H1 (cell line): ENCODE results near the gene FAM120B. TPM values are rescaled to one million over a fixed set of nuclear protein-coding genes. Genes with fewer than 3 reads are reported as not detected.

Experiments
- CHD2 ChIP-seq: IDR thresholded peaks from 2 replicates; pipeline ENCODE4 v1.6.1; 2012; ENCODE audit warnings: low read length, improper control_type of control experiment
- MAFK ChIP-seq: IDR thresholded peaks from 2 replicates; pipeline ENCODE4 v1.6.1; 2012; ENCODE audit warnings: low read depth, mild to moderate bottlenecking, improper control_type of control experiment, low read length
- POU5F1 ChIP-seq: IDR thresholded peaks from 2 replicates; pipeline ENCODE4 v1.6.1; 2011; ENCODE audit warnings: low read depth, mild to moderate bottlenecking, low read length, moderate library complexity
- TAF7 ChIP-seq: optimal IDR thresholded peaks from 2 replicates; pipeline ENCODE3; 2011; ENCODE audit warnings: low read depth, mild to moderate bottlenecking, inconsistent platforms, low read length, moderate library complexity, borderline replicate concordance
- YY1 ChIP-seq: IDR thresholded peaks from 2 replicates; pipeline ENCODE4 v1.6.1; 2011; ENCODE audit warnings: low read depth, mild to moderate bottlenecking, low read length
- polyA plus RNA-seq, 7 experiments: library from polyadenylated mRNA; depleted of rRNA in 3 of 7; stranded (reverse) in 5 of 7; unstranded in 2 of 7; fragments of >200 nt in 5 of 7; fragments of 200-250 nt in 2 of 7; gene quantifications; 1 replicate in 5 of 7; 2 replicates in 1 of 7; 4 replicates in 1 of 7; pipeline versions ENCODE4 v1.2.1 to v1.2.3, GENCODE V29; 2011 to 2013; ENCODE audit warnings: missing spikeins in 2 of 7, mixed read lengths in 2 of 7
- total RNA-seq: library from RNA; stranded (reverse); fragmentation: NEBNext Ultra II Directional; extraction: Animal tissue kit (Norgen Biotek cat#: 25700); gene quantifications from 2 replicates; pipeline ENCODE4 v1.2.1, GENCODE V29; 2021
- TF ChIP-seq, protein P1 (sequence below): fragments of 300-600 bp; sonication (generic); IDR thresholded peaks from 2 replicates; pipeline ENCODE4 v1.7.1; 2012; ENCODE audit warnings: low read length, moderate library complexity, mild to moderate bottlenecking, inconsistent platforms; ENCODE audit not compliant: insufficient replicate concordance

FAM120B gene
- total and polyA plus RNA-seq, 2 of the 8 experiments (the other 6 are each of a cell fraction or from before 2014, with no cell fraction given), result 5.1 to 12.5 TPM

- TF ChIP-seq TAF7, result no peak
- no peak for TF ChIP-seq CHD2
- no peak for TF ChIP-seq POU5F1
- no peak for TF ChIP-seq YY1
- TF ChIP-seq, protein P1, sequence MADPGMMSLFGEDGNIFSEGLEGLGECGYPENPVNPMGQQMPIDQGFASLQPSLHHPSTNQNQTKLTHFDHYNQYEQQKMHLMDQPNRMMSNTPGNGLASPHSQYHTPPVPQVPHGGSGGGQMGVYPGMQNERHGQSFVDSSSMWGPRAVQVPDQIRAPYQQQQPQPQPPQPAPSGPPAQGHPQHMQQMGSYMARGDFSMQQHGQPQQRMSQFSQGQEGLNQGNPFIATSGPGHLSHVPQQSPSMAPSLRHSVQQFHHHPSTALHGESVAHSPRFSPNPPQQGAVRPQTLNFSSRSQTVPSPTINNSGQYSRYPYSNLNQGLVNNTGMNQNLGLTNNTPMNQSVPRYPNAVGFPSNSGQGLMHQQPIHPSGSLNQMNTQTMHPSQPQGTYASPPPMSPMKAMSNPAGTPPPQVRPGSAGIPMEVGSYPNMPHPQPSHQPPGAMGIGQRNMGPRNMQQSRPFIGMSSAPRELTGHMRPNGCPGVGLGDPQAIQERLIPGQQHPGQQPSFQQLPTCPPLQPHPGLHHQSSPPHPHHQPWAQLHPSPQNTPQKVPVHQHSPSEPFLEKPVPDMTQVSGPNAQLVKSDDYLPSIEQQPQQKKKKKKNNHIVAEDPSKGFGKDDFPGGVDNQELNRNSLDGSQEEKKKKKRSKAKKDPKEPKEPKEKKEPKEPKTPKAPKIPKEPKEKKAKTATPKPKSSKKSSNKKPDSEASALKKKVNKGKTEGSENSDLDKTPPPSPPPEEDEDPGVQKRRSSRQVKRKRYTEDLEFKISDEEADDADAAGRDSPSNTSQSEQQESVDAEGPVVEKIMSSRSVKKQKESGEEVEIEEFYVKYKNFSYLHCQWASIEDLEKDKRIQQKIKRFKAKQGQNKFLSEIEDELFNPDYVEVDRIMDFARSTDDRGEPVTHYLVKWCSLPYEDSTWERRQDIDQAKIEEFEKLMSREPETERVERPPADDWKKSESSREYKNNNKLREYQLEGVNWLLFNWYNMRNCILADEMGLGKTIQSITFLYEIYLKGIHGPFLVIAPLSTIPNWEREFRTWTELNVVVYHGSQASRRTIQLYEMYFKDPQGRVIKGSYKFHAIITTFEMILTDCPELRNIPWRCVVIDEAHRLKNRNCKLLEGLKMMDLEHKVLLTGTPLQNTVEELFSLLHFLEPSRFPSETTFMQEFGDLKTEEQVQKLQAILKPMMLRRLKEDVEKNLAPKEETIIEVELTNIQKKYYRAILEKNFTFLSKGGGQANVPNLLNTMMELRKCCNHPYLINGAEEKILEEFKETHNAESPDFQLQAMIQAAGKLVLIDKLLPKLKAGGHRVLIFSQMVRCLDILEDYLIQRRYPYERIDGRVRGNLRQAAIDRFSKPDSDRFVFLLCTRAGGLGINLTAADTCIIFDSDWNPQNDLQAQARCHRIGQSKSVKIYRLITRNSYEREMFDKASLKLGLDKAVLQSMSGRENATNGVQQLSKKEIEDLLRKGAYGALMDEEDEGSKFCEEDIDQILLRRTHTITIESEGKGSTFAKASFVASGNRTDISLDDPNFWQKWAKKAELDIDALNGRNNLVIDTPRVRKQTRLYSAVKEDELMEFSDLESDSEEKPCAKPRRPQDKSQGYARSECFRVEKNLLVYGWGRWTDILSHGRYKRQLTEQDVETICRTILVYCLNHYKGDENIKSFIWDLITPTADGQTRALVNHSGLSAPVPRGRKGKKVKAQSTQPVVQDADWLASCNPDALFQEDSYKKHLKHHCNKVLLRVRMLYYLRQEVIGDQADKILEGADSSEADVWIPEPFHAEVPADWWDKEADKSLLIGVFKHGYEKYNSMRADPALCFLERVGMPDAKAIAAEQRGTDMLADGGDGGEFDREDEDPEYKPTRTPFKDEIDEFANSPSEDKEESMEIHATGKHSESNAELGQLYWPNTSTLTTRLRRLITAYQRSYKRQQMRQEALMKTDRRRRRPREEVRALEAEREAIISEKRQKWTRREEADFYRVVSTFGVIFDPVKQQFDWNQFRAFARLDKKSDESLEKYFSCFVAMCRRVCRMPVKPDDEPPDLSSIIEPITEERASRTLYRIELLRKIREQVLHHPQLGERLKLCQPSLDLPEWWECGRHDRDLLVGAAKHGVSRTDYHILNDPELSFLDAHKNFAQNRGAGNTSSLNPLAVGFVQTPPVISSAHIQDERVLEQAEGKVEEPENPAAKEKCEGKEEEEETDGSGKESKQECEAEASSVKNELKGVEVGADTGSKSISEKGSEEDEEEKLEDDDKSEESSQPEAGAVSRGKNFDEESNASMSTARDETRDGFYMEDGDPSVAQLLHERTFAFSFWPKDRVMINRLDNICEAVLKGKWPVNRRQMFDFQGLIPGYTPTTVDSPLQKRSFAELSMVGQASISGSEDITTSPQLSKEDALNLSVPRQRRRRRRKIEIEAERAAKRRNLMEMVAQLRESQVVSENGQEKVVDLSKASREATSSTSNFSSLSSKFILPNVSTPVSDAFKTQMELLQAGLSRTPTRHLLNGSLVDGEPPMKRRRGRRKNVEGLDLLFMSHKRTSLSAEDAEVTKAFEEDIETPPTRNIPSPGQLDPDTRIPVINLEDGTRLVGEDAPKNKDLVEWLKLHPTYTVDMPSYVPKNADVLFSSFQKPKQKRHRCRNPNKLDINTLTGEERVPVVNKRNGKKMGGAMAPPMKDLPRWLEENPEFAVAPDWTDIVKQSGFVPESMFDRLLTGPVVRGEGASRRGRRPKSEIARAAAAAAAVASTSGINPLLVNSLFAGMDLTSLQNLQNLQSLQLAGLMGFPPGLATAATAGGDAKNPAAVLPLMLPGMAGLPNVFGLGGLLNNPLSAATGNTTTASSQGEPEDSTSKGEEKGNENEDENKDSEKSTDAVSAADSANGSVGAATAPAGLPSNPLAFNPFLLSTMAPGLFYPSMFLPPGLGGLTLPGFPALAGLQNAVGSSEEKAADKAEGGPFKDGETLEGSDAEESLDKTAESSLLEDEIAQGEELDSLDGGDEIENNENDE, result no peak
- no peak for TF ChIP-seq MAFK
These were observed 44.0 kb upstream of the FAM120B start (continued) for GRCh38 chr6:170262489-170263088.
